ENCODE measurements around the gene TMEM179B.
A peak's percentile ranks its signal among the peaks of the same experiment; 100 is the strongest.
"Not testable (repeated sequence)": the region's sequence is repeated elsewhere in the genome, so short reads cannot be mapped to it uniquely, and the experiment has no call there.

The TMEM179B gene

GRCh38 chr11:62787005-62787759 is at the start of gene TMEM179B:
Gene TMEM179B (plus strand): TSS chr11:62787402. CDS start chr11:62787432, 30 bp downstream.
- peak; percentile 94 for DNase-seq (ENCODE audit: low read depth)

- DNase-seq (ENCODE audit: low read depth): no peak
Observed at GRCh38 chr11:62747475-62748160, 39.6 kb upstream of the TMEM179B start.

- DNase-seq (ENCODE audit: low read depth): not testable (repeated sequence)
Observed at GRCh38 chr11:62749931-62750330, 37.3 kb upstream of the TMEM179B start.

- no peak for DNase-seq (ENCODE audit: low read depth)
Observed at GRCh38 chr11:62752177-62752785, 34.9 kb upstream of the TMEM179B start.

GRCh38 chr11:62752994-62753735 is 34.0 kb upstream of the TMEM179B start:
- no peak for DNase-seq (ENCODE audit: low read depth)

- DNase-seq (ENCODE audit: low read depth): peak; percentile 89
Observed at GRCh38 chr11:62753736-62754603, 33.2 kb upstream of the TMEM179B start, which contains the start of gene ZBTB3. Gene ZBTB3 (minus strand): TSS chr11:62754160. CDS start chr11:62753664, 496 bp downstream.

- DNase-seq (ENCODE audit: low read depth): no peak
Observed at GRCh38 chr11:62755086-62755615, 32.1 kb upstream of the TMEM179B start.

- DNase-seq (ENCODE audit: low read depth): no peak
Observed at GRCh38 chr11:62757846-62758788, 29.1 kb upstream of the TMEM179B start.

GRCh38 chr11:62760867-62761227 is 26.4 kb upstream of the TMEM179B start:
- not testable (repeated sequence) for DNase-seq (ENCODE audit: low read depth)

GRCh38 chr11:62770778-62771143 is 16.4 kb upstream of the TMEM179B start:
- DNase-seq (ENCODE audit: low read depth): no peak

GRCh38 chr11:62771144-62772021 is 15.8 kb upstream of the TMEM179B start, which contains the start of gene TAF6L:
Gene TAF6L (plus strand): TSS chr11:62771396. CDS start chr11:62775784, 4,388 bp downstream.
- peak; percentile 85 for DNase-seq (ENCODE audit: low read depth)

- DNase-seq (ENCODE audit: low read depth): no peak
Observed at GRCh38 chr11:62774407-62774806, 12.8 kb upstream of the TMEM179B start.

- no peak for DNase-seq (ENCODE audit: low read depth)
Observed at GRCh38 chr11:62775646-62776045, 11.6 kb upstream of the TMEM179B start.

- no peak for DNase-seq (ENCODE audit: low read depth)
Observed at GRCh38 chr11:62777389-62777788, 9.8 kb upstream of the TMEM179B start.

- no peak for DNase-seq (ENCODE audit: low read depth)
Observed at GRCh38 chr11:62778441-62778840, 8.8 kb upstream of the TMEM179B start.

- DNase-seq (ENCODE audit: low read depth): no peak
Observed at GRCh38 chr11:62782753-62783152, 4.4 kb upstream of the TMEM179B start.

GRCh38 chr11:62786318-62787004 is 741 bp upstream of the TMEM179B start:
- peak; percentile 70 for DNase-seq (ENCODE audit: low read depth)

GRCh38 chr11:62788991-62789390 is 1.8 kb downstream of the TMEM179B start:
- no peak for DNase-seq (ENCODE audit: low read depth)
